HG03280 (cell line): ENCODE results near the gene PLPP7.
"Not testable (repeated sequence)": the region's sequence is repeated elsewhere in the genome, so short reads cannot be mapped to it uniquely, and the experiment has no call there.

Source experiments
- ATAC-seq: cut with Tn5 transposase; IDR thresholded peaks from one replicate; pipeline ENCODE4 v1.9.1; 2021; ENCODE audit warnings: mild to moderate bottlenecking, moderate library complexity; ENCODE audit not compliant: unreplicated experiment

PLPP7 gene

DNA sequence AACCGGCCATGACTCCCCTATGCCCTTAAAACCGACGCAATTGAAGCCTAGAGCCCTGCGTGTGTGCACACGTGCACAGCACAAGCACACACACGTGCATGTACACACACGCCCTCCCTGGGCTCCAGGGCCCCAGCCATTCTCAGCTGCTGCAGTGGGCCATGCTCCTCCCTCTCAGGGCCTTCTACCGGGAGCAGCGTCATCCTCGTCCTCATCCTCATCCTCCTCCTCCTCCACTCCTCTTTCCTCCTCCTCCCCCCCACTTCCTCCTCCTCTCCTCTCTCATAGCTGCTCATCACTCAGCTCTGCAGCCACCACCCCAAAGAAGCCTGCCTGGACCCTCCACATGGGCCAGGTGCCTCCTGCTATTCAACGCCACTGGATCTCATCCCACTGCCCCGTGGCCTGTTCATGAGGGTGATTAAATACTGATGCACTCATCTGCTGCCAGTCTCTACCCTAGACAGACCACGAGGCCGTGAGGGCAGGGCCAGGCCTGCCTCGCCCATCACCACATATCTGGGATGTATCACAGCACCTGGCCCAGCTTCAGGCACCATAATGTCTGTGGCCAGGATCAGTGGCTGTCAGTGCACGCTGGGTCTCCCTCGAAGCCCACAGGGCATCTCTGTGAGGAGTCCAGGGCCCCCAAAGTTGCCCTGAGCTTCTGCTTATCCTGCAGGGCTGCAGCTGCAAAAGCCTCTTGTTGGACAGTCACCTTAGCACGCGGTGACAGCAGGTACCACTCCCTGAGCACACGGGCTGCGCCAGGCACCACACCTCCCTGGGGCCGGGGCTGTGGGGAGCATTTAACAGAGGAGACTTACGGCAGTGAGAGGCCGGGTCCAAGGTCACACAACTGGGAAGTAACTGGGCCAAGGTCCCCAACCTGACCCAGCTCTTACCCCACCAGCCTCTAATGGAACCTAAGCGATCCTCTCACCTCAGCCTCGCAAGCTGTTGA is 23.0 kb upstream of the PLPP7 start:
- ATAC-seq, result no peak

DNA sequence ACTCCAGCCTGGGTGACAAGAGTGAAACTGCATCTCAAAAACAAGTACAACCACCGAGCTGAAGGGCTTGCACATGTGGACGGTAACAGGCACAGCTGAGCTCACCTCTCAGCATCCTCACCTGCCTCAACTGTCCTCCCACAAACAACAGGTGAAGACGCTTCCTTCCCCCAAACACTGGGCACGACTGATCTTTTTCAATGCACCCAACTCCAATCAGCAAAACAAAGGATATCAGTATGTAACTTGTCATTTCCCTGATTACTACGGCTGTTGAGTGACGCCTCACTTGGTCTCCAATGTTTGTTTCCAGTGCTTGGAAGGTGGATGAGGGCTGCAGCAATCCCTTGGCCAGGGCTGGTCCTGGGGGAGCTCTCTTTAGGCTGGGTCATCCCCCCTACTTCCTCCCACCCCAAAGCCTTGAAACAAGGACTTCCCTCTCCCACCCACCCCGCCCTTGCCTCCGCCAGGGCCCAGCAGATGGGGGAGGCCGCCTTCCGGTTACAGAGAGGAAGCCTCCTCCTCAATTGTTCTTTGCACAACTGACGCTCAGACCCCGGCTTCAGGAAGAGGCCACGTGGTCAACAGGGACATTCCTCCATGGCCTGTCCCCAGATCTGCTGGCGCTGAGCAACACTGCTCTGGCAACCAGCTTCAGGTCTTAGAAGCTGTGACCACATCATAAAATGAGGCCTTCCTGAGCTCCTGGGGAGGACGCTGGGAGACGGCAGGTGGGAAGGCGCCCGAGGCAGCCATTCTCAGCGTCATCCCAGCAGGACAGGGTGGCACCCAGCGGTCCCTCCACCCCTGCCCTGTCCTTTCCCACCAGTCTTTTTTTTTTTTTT is 19.1 kb upstream of the PLPP7 start:
- ATAC-seq, result no peak

DNA sequence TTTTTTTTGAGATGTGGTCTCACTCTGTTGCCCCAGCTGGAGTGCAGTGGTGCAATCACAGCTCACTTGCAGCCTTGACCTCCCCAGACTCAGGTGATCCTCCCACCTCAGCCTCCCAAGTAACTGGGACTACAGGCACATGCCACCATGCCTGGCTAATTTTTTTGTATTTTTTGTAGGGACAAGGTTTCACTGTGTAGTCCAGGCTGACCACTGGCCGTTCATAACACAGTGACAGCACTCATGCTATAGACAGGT is 18.6 kb upstream of the PLPP7 start:
- ATAC-seq, result not testable (repeated sequence)

DNA sequence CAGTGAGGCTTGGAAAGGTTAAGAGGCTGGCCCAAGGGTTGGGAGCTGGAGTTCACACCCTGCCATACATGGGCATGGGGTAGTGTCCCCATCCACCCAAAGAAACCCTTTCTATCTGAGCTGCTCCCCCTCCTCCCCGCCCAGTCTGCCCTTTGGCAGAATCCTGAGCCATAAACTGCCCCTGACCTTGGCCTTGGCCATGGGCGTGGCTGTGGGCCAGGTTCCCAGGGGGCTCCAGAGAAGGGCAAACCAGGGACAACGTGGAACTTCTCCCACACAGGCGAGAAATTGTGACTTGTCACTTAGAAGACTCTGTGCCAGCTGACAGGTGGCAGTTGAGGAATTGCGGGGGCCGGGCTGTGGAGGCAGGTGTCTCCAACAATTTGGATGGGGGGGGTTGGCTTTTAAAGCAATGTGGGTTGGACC is 18.0 kb upstream of the PLPP7 start:
- no peak for ATAC-seq

DNA sequence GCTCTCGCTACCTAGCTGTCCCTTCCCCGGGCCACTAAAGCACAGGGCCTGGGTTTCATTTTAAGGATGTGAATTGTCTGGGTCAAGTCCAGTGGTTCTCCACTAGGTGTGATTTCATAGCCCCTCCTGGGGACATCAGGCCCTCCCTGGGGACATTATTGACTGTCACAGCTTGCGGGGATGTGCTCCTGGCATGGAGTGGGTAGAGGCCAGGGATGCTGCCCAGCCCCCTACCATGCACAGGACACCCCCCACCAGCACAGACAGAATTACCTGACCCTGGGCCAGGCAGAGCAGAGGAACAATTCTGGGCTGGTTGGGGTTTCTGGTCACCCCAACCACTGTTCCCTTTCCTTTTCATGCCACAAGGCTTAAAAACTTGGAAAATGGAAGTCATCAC is 17.3 kb upstream of the PLPP7 start:
- ATAC-seq, result no peak

DNA sequence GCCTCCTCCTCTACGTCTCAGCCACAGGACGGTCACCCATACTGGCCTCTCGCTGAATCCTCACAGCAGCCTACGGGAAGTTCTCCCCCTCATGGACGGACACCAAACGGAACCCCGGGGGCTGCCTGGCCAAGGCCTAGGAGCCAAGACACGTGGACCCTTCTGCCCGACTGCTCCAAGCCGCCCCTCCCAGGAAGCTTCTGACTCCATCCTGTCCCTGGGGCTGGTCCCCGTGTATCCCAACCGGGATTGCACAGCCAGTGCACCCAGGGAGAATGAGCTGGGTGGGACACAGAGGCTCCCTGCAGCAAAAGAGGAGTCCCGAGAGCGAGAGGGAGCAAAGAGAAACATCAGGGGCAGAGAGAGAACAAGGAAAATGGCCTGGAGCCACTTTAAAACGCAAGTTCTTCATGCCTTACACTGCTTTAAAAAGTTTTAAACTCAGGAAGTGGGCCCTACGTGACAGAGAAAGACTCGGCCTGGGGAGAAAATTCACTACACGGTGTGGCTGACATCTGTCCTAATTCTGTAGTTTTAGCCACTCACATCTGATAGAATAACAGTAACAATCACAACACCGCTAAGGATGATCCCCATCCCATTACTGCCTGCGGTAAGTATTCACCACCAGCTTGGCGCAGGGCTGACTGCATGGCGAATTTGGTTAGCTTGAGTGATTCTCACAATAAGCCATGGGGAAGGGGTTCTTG is 16.2 kb upstream of the PLPP7 start:
- ATAC-seq, result no peak

DNA sequence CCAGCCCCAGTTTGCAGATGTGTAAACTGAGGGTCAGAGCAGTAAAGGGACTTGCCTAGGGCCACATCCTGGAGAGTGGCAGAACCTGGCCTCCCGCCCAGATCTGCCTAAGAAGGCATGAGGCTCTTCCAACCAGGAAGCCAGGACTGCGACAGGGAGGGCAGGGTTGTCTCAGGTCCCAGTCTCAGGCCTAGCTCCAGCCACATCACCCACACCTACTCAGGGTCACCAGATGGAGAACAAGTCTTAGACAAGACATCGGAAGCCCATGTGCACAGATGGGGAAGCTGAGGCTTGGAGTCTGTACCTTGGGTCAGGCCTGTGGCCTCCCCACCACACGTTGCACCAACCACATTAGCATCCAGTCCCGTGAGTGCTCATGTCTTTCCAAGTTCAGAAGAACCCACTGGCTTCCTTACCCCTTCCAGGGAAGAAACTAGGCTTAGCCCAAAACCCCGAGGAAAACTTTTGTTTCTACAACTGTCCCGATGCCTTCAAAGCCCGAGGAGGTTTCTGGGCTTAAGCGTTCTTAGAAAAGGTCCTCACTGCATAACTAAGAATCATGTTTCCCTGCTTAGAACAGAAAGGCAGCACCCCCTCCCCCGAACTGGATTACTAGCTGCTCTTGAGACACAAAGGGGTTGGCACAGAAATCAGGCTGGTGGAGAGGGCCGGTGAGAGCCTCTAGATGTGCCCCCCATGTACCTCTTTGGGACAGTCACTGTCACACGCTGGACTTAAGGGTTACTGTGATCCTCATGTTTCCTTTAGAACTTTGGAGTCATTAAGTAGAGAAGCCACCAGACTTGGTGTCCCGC is 15.5 kb upstream of the PLPP7 start:
- ATAC-seq, result no peak

DNA sequence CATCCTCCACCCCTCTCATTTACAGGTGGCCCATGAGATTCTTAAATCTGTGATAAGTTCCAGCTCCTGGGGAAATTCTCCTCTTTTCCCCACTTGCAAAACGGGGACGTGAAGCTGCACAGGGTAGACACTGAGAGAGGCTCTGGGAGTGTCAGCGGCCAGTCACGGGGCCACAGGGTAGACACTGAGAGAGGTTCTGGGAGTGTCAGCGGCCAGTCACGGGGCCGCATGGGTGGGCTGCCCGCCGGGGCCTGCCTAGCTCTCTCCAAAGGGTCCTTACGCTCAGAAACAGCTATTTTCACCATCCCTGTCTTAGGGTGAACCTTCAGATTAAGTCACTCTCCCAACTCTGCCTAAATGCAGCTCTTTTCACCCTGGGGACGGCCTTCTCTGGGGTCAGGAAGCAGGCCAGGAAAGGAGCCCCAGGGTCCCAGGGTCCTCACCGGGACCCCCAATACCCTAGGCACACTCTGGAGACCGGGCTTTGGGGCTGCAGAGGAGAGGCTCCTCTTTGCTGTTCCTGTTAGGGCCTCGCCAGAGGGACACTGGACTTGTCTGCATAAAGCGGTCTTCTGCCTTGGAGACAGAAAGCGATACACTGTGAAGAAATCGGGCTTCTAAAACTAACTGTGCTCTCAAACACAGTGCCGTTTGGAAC is 14.7 kb upstream of the PLPP7 start:
- no peak for ATAC-seq

DNA sequence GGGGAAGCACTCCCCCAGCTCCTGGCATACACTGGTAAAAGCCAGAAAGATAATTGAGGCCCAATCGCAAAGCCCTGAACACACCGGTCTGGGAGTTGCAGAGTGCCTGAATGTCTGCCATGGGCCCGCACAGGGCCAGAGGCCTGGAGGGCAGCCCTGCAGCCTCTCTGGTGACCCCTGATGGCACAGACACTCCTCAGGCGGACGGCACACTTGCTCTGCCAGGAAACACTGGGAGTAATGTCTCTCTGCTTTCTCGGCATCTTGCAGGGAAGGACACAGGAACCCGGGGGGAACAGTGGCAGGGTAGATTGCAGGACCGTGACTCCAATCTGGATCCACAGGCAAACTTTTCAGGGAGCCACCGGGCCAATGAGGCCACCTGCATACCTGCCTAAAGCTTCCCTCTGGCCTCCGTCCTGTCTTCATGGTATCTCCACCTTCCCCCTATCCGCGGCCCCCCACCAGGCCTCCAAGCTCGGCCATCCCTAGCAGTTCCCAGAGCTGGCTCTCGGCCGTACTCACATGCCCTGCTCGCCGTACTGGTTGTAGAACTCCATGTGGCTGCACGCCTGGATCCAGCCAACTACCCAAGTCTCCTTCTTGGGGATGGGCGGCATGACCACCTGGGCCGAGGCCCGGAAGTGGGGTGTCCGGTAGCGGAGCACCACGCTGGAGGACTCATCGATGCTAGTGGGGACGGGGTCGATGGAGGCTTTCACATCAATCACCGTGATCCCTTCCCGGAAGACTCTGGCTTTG is 14.0 kb upstream of the PLPP7 start:
- no peak for ATAC-seq

DNA sequence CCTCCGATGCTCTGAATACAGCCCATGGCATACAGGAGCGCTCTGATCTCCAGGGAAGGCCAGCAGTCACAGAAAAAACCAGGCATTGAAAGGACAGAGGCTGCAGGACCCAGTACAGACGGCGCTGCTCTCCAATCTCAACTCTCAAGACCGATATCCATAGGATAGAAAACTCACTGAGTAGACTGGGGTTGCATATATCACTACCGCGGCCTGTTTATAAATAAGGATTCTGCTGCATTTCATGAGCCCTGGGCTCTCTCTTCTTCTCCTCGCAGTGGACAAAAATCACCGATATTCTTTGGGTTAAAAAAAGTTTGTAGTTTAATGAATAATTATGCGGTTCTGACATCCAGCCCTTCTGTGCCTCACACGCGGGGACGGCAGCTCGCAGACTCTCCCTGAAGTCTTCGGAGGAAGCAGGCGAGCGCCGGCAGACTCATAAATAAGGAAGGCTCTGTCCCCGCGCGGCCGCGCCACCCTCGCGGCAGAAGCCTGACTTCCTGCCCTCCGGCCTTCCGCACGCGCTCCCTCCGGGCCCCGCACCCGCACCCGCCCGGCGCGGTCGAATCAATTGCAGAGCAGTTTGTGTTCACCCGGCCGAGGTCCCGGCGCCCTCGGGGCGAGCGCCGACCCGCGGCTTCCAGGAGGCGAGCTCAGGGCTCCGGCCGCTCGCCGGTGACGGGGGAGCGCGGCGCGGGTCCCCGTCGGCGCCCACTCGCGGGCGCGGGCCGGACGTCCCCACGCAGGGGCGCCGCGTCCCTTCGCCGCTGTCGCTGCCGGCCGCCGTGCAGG is 13.2 kb upstream of the PLPP7 start, which contains the start of gene FAM78A:
Gene FAM78A, minus strand, starts transcription at position 417 of the 795 bp plus-strand sequence. Its CDS starts 331 bp downstream, at position 86.
- ATAC-seq, result no peak

DNA sequence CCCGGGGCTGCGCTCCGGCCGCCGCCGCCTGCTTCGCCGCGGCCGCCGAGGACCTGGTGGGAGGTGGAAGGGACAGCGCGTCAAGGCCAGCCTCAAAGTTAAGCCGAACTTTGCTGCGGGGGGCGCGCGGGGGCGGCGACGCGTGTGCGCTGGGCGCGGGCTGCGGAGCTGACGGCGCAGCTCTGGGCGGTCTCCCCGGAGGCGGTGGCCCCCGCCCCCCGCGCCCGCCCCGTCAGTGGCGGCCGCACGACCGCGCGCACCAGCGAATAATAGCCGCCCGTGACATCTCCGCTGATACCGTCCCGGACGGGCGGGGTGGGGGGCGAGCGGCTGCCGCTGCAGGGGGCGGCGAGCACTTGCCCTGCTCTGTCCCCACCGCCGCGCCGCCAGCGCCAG is 12.6 kb upstream of the PLPP7 start:
- ATAC-seq, result no peak

DNA sequence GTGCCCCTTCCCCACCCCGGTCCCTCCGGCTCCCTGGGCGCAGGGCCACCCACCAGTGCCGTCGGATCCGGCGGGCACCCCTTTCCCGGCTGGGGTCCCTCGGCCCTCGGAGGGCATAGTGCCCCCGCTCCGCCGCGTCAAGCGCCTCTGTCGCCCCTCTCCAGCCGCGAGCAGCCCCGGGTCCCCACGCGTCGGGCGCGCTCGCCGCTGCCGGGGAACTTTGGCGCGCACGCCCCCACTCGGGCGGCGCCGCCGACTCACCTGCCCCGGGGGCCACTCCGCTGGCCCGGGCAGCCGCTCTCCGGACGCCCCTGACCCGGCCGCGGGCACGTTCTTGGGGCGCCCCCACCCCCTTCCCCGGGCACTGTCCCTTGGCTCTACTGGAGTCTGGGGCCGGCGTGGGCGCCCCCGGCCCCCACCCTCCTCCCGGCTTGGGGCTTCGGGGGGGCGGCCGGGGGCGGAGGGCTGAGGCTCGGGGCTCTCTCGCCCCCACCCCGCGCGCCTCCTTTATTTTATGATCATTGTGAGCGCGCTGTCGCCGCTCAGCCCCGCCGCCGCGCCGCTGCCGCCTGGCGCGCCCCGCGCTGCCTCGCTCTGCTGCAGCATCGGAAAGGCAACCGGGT is 12.1 kb upstream of the PLPP7 start:
- ATAC-seq, result no peak

DNA sequence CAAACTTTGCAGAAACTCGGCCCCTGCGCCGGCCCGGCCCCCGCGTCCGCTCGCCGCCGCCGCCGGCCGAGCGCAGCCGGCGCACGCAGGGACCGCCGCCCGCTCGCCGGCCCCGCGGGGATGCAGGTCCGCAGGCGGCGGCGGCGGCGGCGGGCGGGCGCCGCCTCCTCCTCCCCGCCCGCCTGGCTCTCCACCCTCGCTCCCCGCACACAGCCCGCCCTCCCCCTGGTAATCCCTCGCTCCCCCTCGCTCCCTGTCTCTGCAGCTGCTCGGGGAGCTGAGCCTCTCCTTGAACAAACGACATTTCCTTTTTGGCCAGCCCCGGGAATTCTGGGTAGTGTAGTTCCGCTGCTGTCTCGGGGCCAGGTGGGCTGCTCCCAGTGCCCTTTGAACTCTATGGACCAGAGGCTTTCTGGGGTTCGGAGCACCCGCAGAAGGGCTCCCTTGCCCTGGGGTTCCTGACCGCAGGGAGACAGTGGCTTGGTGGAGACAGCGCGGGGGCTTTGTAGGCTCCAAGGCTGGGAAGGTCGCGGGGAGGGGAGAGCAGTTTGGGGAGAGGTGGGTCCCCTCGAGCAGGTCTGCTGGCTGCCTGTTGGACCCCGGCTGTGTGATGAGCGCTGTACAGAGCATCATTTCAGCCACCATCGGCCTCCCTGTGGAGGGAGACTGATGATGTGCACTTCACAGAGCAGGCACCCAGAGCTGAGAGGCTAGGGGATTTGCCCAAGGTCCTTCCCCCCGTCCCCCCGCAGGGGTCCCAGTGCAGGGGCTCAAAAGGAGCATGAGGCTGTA is 11.4 kb upstream of the PLPP7 start:
- ATAC-seq, result no peak

DNA sequence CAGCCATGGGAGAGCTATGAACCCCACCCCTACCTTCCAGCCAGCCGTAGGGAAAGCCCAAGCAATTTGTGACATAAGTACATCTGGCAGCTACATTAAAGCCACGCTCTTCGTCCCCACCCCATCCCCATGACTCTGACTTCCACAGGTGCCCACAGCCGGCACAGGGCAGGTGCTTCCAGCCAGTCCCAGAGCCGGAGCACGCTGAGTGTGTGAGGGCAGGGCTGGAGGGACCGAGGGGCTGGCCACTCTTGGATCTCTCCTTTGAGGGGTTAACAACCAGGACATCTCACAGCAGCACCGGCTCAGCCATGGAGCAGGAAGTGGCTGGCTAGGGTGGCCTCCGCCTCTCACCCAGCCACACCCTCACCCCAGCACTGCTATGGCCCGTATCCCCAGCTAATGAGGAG is 10.8 kb upstream of the PLPP7 start:
- ATAC-seq, result no peak

DNA sequence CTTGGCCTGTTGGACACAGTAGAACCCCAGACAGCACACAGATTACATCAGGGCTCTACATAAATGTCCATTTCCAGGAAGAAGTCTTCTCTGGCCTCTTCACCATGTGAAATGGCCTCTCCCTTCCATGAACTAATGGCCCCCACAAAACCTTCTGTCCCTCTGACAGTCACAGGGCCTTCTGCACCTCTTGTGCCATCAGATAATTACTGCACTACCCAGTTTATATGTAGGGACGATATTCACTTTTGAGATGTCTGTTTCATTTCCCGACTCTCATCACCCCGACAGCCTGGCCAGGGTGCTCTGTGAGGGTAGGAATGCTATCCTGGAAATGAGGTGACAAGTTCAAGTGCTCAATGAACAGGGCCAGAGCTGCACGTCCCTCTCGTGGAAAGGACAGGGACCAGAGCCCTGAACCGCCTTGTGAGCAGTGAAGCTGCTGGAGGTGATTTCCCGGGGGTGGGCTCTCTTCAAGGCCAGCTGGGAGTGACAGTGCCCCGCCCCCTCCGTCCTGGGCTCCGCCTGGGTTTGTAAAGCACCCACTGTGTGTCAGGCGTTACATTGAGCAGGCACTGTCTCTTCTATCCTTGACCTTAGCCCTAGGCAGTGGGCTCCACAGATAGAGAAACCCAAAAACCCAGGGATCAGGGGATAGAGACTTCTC is 10.2 kb upstream of the PLPP7 start:
- no peak for ATAC-seq

DNA sequence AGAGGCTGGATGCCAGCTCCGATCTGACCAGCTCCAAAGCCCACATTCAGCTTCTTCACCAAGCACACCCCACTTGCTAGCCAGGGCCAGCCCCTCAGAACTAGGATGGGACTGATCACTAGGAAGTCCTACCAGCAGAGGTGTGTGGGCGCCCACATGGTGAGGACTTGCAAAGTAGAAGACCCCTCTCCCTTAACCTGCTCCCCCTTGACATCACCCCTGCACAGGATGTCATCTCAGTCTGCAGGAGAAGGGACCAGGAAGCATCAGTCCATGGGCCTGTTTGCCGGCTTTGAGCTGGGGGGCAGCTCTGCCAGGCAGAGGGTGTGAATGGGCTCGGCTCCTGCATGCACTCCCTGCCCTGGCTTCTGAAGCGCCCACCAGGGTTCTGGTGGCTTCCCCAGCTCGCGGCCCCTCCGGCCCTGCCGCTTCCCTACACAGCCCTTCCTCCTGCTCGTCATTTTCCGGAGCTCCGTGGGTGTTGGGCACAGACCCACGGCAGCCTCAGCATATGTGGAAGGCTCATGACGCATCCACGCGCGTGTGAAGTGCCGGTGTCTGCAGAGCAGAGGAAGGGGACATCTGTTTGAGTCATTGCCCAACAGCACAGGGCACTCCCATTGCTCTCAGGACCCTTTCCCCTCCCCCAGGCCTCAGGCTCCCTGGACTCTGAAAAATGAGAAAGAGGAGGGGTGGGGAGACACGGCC is 9.5 kb upstream of the PLPP7 start:
- ATAC-seq, result no peak
